Activated CD4-positive, alpha-beta memory T cell treated with anti-CD3 and anti-CD28 coated beads, Interleukin-2, amount 10 ng/mL, durations not matched to agents 7 days and 5 days (primary cell): ENCODE results near the gene GSN. TPM values are rescaled to one million over a fixed set of nuclear protein-coding genes. Genes with fewer than 3 reads are reported as not detected.

Experiments
- CTCF ChIA-PET: fragments of 350-600 bp; sonication (Branson Sonifier 250); formaldehyde crosslinking; loops from one replicate; lab custom pipeline; 2021; ENCODE audit warnings: antibody characterized with exemption, inconsistent platforms; lab: Charles Lee
- POLR2A ChIA-PET: fragments of 350-600 bp; sonication (Branson Sonifier 250); formaldehyde crosslinking; loops from one replicate; lab custom pipeline; 2021; ENCODE audit warnings: antibody characterized with exemption; lab: Charles Lee
- DNase-seq: peaks from one replicate; pipeline ENCODE4 v3.0.0-alpha.2; 2020
- H3K27ac Mint-ChIP-seq: one replicate; pipeline ENCODE4 v1.8.0; 2021; ENCODE audit warnings: mild to moderate bottlenecking, mixed read lengths
- H3K27me3 Mint-ChIP-seq: one replicate; pipeline ENCODE4 v1.8.0; 2021; ENCODE audit warnings: mixed read lengths
- H3K36me3 Mint-ChIP-seq: one replicate; pipeline ENCODE4 v1.8.0; 2021; ENCODE audit warnings: low read depth, mixed read lengths
- H3K4me1 Mint-ChIP-seq: one replicate; pipeline ENCODE4 v1.8.0; 2021; ENCODE audit warnings: mixed read lengths
- H3K4me3 Mint-ChIP-seq: one replicate; pipeline ENCODE4 v1.8.0; 2021; ENCODE audit warnings: mild to moderate bottlenecking, mixed read lengths
- H3K9me3 Mint-ChIP-seq: one replicate; pipeline ENCODE4 v1.8.0; 2021; ENCODE audit warnings: mixed read lengths
- total RNA-seq, 2 experiments: library from RNA; stranded (reverse); gene quantifications; one replicate each; pipeline ENCODE4 v1.2.3, GENCODE V29; 2021

GSN gene
- total RNA-seq, 2 experiments from 2014 or later, result 5.8 to 6.0 TPM

GRCh38 chr9:121319383-121319780 lies 51.4 kb downstream of the GSN start:
- ChIA-PET POLR2A (interaction anchor here (1.5 to 2.0 kb wide), 2 partner anchors 34 to 80 kb away, joined by 5 to 7 read pairs; no protein-coding TSS in a partner anchor), CTCF (interaction anchor here (0.7 to 6.1 kb wide), 37 partner anchors 8 to 201 kb away, joined by 3 to 286 read pairs (median 8); partner anchors contain the start of gene GSN)
- peaks cover 26% of the 10 kb centered on the region for H3K4me1 Mint-ChIP-seq
- no peak overlapping the region for H3K27ac Mint-ChIP-seq
- DNase-seq, result no peak
- H3K9me3 Mint-ChIP-seq, result no peaks in the 10 kb centered on the region
- H3K4me3 Mint-ChIP-seq, result no peak overlapping the region
- no peaks in the 10 kb centered on the region for H3K36me3 Mint-ChIP-seq
- no peaks in the 10 kb centered on the region for H3K27me3 Mint-ChIP-seq

GRCh38 chr9:121321016-121321503 lies 53.1 kb downstream of the GSN start:
- peak overlapping the region; percentile 44 for H3K27ac Mint-ChIP-seq
- H3K9me3 Mint-ChIP-seq, result no peaks in the 10 kb centered on the region
- POLR2A ChIA-PET, result interaction anchor here (0.6 to 2.0 kb wide), 6 partner anchors 23 to 86 kb away, joined by 3 to 7 read pairs (median 3); no protein-coding TSS in a partner anchor
- peaks cover 36% of the 10 kb centered on the region for H3K4me1 Mint-ChIP-seq
- H3K36me3 Mint-ChIP-seq, result no peaks in the 10 kb centered on the region
- H3K27me3 Mint-ChIP-seq, result no peaks in the 10 kb centered on the region
- peak; percentile 64 for DNase-seq
- CTCF ChIA-PET, result interaction anchor here (0.6 to 6.1 kb wide), 27 partner anchors 8 to 441 kb away, joined by 3 to 286 read pairs (median 13); no protein-coding TSS in a partner anchor
- no peak overlapping the region for H3K4me3 Mint-ChIP-seq

GRCh38 chr9:121322037-121322736 lies 54.2 kb downstream of the GSN start:
- Mint-ChIP-seq H3K4me3 (no peak overlapping the region), H3K27ac (no peak overlapping the region), H3K4me1 (peaks cover 36% of the 10 kb centered on the region), H3K9me3 (no peaks in the 10 kb centered on the region), H3K36me3 (no peaks in the 10 kb centered on the region), H3K27me3 (no peaks in the 10 kb centered on the region)
- ChIA-PET CTCF (interaction anchor here (2.7 to 4.9 kb wide), 3 partner anchors 23 to 54 kb away, joined by 16 to 189 read pairs (median 21); no protein-coding TSS in a partner anchor), POLR2A (interaction anchor here (1.0 kb wide), 1 partner anchor 47 kb away, joined by 3 read pairs; no protein-coding TSS in a partner anchor)
- DNase-seq, result no peak

GRCh38 chr9:121322737-121323448 lies 54.9 kb downstream of the GSN start:
- Mint-ChIP-seq H3K27ac (no peak overlapping the region), H3K4me3 (no peak overlapping the region), H3K4me1 (peaks cover 36% of the 10 kb centered on the region), H3K36me3 (no peaks in the 10 kb centered on the region), H3K9me3 (no peaks in the 10 kb centered on the region), H3K27me3 (no peaks in the 10 kb centered on the region)
- CTCF ChIA-PET, result no interaction called here
- DNase-seq, result no peak
- POLR2A ChIA-PET, result interaction anchor here (1.0 kb wide), 1 partner anchor 46 kb away, joined by 3 read pairs; no protein-coding TSS in a partner anchor

GRCh38 chr9:121323449-121324151 lies 55.6 kb downstream of the GSN start:
- POLR2A ChIA-PET, result interaction anchor here (1.0 kb wide), 1 partner anchor 46 kb away, joined by 3 read pairs; no protein-coding TSS in a partner anchor
- no peak overlapping the region for H3K27ac Mint-ChIP-seq
- no peak for DNase-seq
- no peaks in the 10 kb centered on the region for H3K27me3 Mint-ChIP-seq
- H3K36me3 Mint-ChIP-seq, result no peaks in the 10 kb centered on the region
- H3K4me3 Mint-ChIP-seq, result no peak overlapping the region
- CTCF ChIA-PET, result no interaction called here
- peaks cover 36% of the 10 kb centered on the region for H3K4me1 Mint-ChIP-seq
- H3K9me3 Mint-ChIP-seq, result no peaks in the 10 kb centered on the region

GRCh38 chr9:121324316-121324715 lies 56.4 kb downstream of the GSN start:
- peaks cover 4% of the 10 kb centered on the region for H3K36me3 Mint-ChIP-seq
- peaks cover 36% of the 10 kb centered on the region for H3K4me1 Mint-ChIP-seq
- CTCF ChIA-PET, result no interaction called here
- H3K4me3 Mint-ChIP-seq, result no peak overlapping the region
- H3K9me3 Mint-ChIP-seq, result no peaks in the 10 kb centered on the region
- POLR2A ChIA-PET, result no interaction called here
- no peak overlapping the region for H3K27ac Mint-ChIP-seq
- no peaks in the 10 kb centered on the region for H3K27me3 Mint-ChIP-seq
- no peak for DNase-seq

- H3K27ac Mint-ChIP-seq, result no peak overlapping the region
- CTCF ChIA-PET, result no interaction called here
- no peak for DNase-seq
- no peaks in the 10 kb centered on the region for H3K9me3 Mint-ChIP-seq
- peaks cover 4% of the 10 kb centered on the region for H3K36me3 Mint-ChIP-seq
- POLR2A ChIA-PET, result no interaction called here
- no peak overlapping the region for H3K4me3 Mint-ChIP-seq
- peaks cover 36% of the 10 kb centered on the region for H3K4me1 Mint-ChIP-seq
- no peaks in the 10 kb centered on the region for H3K27me3 Mint-ChIP-seq
Measured at GRCh38 chr9:121324755-121325154, 56.8 kb downstream of the GSN start.

- no peak overlapping the region for H3K27ac Mint-ChIP-seq
- no peak for DNase-seq
- ChIA-PET POLR2A (no interaction called here), CTCF (no interaction called here)
- peaks cover 31% of the 10 kb centered on the region for H3K4me1 Mint-ChIP-seq
- no peaks in the 10 kb centered on the region for H3K9me3 Mint-ChIP-seq
- H3K4me3 Mint-ChIP-seq, result no peak overlapping the region
- no peaks in the 10 kb centered on the region for H3K27me3 Mint-ChIP-seq
- H3K36me3 Mint-ChIP-seq, result peaks cover 4% of the 10 kb centered on the region
Measured at GRCh38 chr9:121325387-121325786, 57.4 kb downstream of the GSN start.

- no peaks in the 10 kb centered on the region for H3K9me3 Mint-ChIP-seq
- ChIA-PET POLR2A (no interaction called here), CTCF (no interaction called here)
- H3K27ac Mint-ChIP-seq, result no peak overlapping the region
- no peak overlapping the region for H3K4me3 Mint-ChIP-seq
- no peak for DNase-seq
- no peaks in the 10 kb centered on the region for H3K27me3 Mint-ChIP-seq
- H3K36me3 Mint-ChIP-seq, result peaks cover 7% of the 10 kb centered on the region
- peaks cover 23% of the 10 kb centered on the region for H3K4me1 Mint-ChIP-seq
Measured at GRCh38 chr9:121326130-121326838, 58.3 kb downstream of the GSN start.

- ChIA-PET POLR2A (interaction anchor here (1.0 kb wide), 1 partner anchor 44 kb away, joined by 3 read pairs; no protein-coding TSS in a partner anchor), CTCF (interaction anchor here (1.9 kb wide), 1 partner anchor 73 kb away, joined by 4 read pairs; no protein-coding TSS in a partner anchor)
- H3K36me3 Mint-ChIP-seq, result peaks cover 7% of the 10 kb centered on the region
- no peak overlapping the region for H3K27ac Mint-ChIP-seq
- H3K9me3 Mint-ChIP-seq, result no peaks in the 10 kb centered on the region
- H3K4me1 Mint-ChIP-seq, result peaks cover 17% of the 10 kb centered on the region
- no peaks in the 10 kb centered on the region for H3K27me3 Mint-ChIP-seq
- DNase-seq, result no peak
- no peak overlapping the region for H3K4me3 Mint-ChIP-seq
Measured at GRCh38 chr9:121326901-121327613, 59.1 kb downstream of the GSN start.

- no peak for DNase-seq
- Mint-ChIP-seq H3K36me3 (peaks cover 7% of the 10 kb centered on the region), H3K27me3 (no peaks in the 10 kb centered on the region), H3K4me1 (peaks cover 12% of the 10 kb centered on the region), H3K27ac (no peak overlapping the region), H3K4me3 (no peak overlapping the region), H3K9me3 (no peaks in the 10 kb centered on the region)
- ChIA-PET POLR2A (no interaction called here), CTCF (interaction anchor here (1.9 to 2.2 kb wide), 2 partner anchors 8 to 71 kb away, joined by 4 to 14 read pairs; no protein-coding TSS in a partner anchor)
Measured at GRCh38 chr9:121328476-121328875, 60.5 kb downstream of the GSN start.
